OCI-LY1 (cell line): ENCODE measurements around the gene CILP2.

ENCODE experiments used
- H2AFZ ChIP-seq: fragments of 200-600 bp; sonication (generic), shearing (Covaris generic); 2 replicates; pipeline ENCODE4 v1.6.0; 2014; ENCODE audit warnings: antibody characterized with exemption, mild to moderate bottlenecking, low read length
- H3F3A ChIP-seq: fragments of 200-600 bp; sonication (generic), shearing (Covaris generic); 2 replicates; pipeline ENCODE4 v1.6.0; 2014; ENCODE audit warnings: mild to moderate bottlenecking, antibody characterized with exemption, low read length, moderate library complexity; ENCODE audit not compliant: insufficient read depth
- H3K27ac ChIP-seq: fragments of 200-600 bp; sonication (generic); 2 replicates; pipeline ENCODE4 v1.5.1; 2014; ENCODE audit warnings: low read length, mixed run types, mild to moderate bottlenecking, low read depth; ENCODE audit not compliant: poor library complexity, severe bottlenecking
- H3K27me3 ChIP-seq: fragments of 200-600 bp; sonication (generic); 2 replicates; pipeline ENCODE4 v1.6.0; 2014; ENCODE audit warnings: antibody characterized with exemption, mild to moderate bottlenecking, low read length, moderate library complexity; ENCODE audit not compliant: insufficient read depth
- H3K36me3 ChIP-seq: fragments of 200-600 bp; sonication (generic); 2 replicates; pipeline ENCODE4 v1.6.1; 2014; ENCODE audit warnings: mild to moderate bottlenecking, antibody characterized with exemption, low read length, moderate library complexity, mixed read lengths; ENCODE audit not compliant: insufficient read depth
- H3K4me1 ChIP-seq: fragments of 200-600 bp; sonication (generic); 2 replicates; pipeline ENCODE4 v1.5.1; 2014; ENCODE audit warnings: mild to moderate bottlenecking, low read length, moderate library complexity; ENCODE audit not compliant: insufficient read depth, severe bottlenecking
- H3K4me2 ChIP-seq: fragments of 200-600 bp; sonication (generic), shearing (Covaris generic); 2 replicates; pipeline ENCODE4 v1.6.1; 2014; ENCODE audit warnings: low read length
- H3K4me3 ChIP-seq: fragments of 200-600 bp; sonication (generic); 2 replicates; pipeline ENCODE4 v1.5.1; 2014; ENCODE audit warnings: low read length, low read depth, mild to moderate bottlenecking, mixed read lengths; ENCODE audit not compliant: poor library complexity, severe bottlenecking
- H3K79me2 ChIP-seq: fragments of 200-600 bp; shearing (Covaris generic); 2 replicates; pipeline ENCODE4 v1.6.1; 2016; ENCODE audit warnings: mixed run types, low read length, mixed read lengths; ENCODE audit not compliant: insufficient read depth
- H3K9ac ChIP-seq: fragments of 200-600 bp; sonication (generic), shearing (Covaris generic); 2 replicates; pipeline ENCODE4 v1.6.1; 2014; ENCODE audit warnings: mild to moderate bottlenecking, low read length, mixed read lengths
- H3K9me2 ChIP-seq: fragments of 200-600 bp; sonication (generic), shearing (Covaris generic); 2 replicates; pipeline ENCODE4 v1.6.1; 2014; ENCODE audit warnings: low read depth, mild to moderate bottlenecking, low read length, mixed read lengths
- H3K9me3 ChIP-seq: fragments of 200-600 bp; shearing (Covaris generic); 2 replicates; pipeline ENCODE4 v1.6.1; 2014; ENCODE audit warnings: low read length, mixed read lengths
- H4K20me1 ChIP-seq: fragments of 200-600 bp; sonication (generic), shearing (Covaris generic); 2 replicates; pipeline ENCODE4 v1.6.0; 2016; ENCODE audit warnings: mild to moderate bottlenecking, low read length; ENCODE audit not compliant: insufficient read depth
- CTCF ChIP-seq: fragments of 200-600 bp; sonication (generic), shearing (Covaris generic); IDR thresholded peaks from 2 replicates; pipeline ENCODE4 v1.5.1; 2017; ENCODE audit warnings: mild to moderate bottlenecking, antibody characterized with exemption, low read length, moderate library complexity, mixed read lengths
- EZH2 ChIP-seq: fragments of 200-600 bp; sonication (generic), shearing (Covaris generic); IDR thresholded peaks from 2 replicates; pipeline ENCODE4 v1.8.0; 2017; ENCODE audit warnings: borderline replicate concordance, mixed run types, mild to moderate bottlenecking, antibody characterized with exemption, low read length, moderate library complexity, mixed read lengths

The CILP2 gene

GRCh38 chr19:19533841-19534240, 4.2 kb upstream of the CILP2 start:
- H3K36me3 ChIP-seq: peaks cover 10% of the 10 kb centered on the region
- TF ChIP-seq EZH2 (no peak), CTCF (no peak)
- no peak overlapping the region for H3K27ac ChIP-seq
- no peaks in the 10 kb centered on the region for H3K9me2 ChIP-seq
- H3K27me3 ChIP-seq: no peaks in the 10 kb centered on the region
- no peaks in the 10 kb centered on the region for H3K79me2 ChIP-seq
- H3K9ac ChIP-seq: no peak overlapping the region
- H3K4me1 ChIP-seq: peaks cover 16% of the 10 kb centered on the region
- H2AFZ ChIP-seq: no peak overlapping the region
- H4K20me1 ChIP-seq: no peaks in the 10 kb centered on the region
- no peaks in the 10 kb centered on the region for H3K9me3 ChIP-seq
- H3K4me2 ChIP-seq: no peak overlapping the region
- no peaks in the 10 kb centered on the region; the same call in 1 of the 2 replicates for H3F3A ChIP-seq
- no peak overlapping the region for H3K4me3 ChIP-seq

DNA sequence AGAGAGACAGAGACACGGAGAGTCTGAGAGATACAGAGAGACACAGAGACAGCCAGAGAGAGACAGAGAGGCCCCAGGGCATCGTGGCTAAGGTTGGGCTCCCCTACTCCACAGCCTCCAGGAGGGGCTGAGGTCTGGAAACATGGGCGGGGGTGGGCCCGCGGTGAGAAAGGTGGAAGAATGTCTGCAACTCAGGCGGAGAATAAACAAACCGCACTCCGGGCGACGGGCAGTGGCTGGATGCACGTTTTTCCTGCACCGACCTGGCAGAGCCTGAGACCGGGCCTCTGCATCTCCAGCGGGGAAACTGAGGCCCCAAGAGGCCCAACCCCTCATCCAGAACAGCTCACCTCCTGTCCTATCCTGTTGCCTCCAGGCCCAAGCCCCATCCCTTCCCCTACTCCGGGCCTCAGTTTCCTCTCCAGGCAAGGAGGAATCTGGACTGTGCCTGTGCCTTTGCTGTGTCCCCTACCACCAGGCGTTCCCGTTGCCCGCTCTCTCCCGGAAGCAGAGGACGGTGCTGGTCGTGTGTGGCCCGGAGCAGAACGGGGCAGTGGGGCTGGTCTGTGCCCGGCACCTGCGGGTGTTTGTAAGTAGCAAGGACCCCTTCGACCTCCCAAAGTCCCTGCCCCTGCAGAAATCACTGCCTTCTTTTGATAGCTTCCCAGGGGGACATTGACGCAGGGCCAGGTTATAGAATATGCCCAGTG, 3.4 kb upstream of the CILP2 start:
- peaks cover 16% of the 10 kb centered on the region for H3K4me1 ChIP-seq
- no peaks in the 10 kb centered on the region for H3K27me3 ChIP-seq
- no peak overlapping the region for H3K27ac ChIP-seq
- no peak overlapping the region for H3K9ac ChIP-seq
- H3K9me2 ChIP-seq: no peaks in the 10 kb centered on the region
- H3K4me3 ChIP-seq: no peak overlapping the region
- H3K4me2 ChIP-seq: no peak overlapping the region
- no peaks in the 10 kb centered on the region for H3K79me2 ChIP-seq
- no peaks in the 10 kb centered on the region for H4K20me1 ChIP-seq
- TF ChIP-seq EZH2 (no peak), CTCF (no peak)
- no peak overlapping the region for H2AFZ ChIP-seq
- no peaks in the 10 kb centered on the region for H3K9me3 ChIP-seq
- H3F3A ChIP-seq: no peaks in the 10 kb centered on the region; the same call in 1 of the 2 replicates
- peaks cover 1% of the 10 kb centered on the region for H3K36me3 ChIP-seq

GRCh38 chr19:19535311-19536191, 2.5 kb upstream of the CILP2 start:
- Histone ChIP-seq H2AFZ (no peak overlapping the region), H3K9me3 (no peaks in the 10 kb centered on the region), H3K9me2 (no peaks in the 10 kb centered on the region), H3K79me2 (no peaks in the 10 kb centered on the region), H3K27ac (no peak overlapping the region), H3K36me3 (no peaks in the 10 kb centered on the region; the same call in none of the 2 replicates), H3K4me3 (no peak overlapping the region), H3K4me1 (peaks cover 16% of the 10 kb centered on the region), H3F3A (no peaks in the 10 kb centered on the region), H3K27me3 (no peaks in the 10 kb centered on the region), H3K4me2 (no peak overlapping the region), H4K20me1 (no peaks in the 10 kb centered on the region), H3K9ac (no peak overlapping the region)
- TF ChIP-seq CTCF (no peak), EZH2 (no peak)
